ENCODE results near the gene PZP.
"Not testable (repeated sequence)": the region's sequence is repeated elsewhere in the genome, so short reads cannot be mapped to it uniquely, and the experiment has no call there.

DNA sequence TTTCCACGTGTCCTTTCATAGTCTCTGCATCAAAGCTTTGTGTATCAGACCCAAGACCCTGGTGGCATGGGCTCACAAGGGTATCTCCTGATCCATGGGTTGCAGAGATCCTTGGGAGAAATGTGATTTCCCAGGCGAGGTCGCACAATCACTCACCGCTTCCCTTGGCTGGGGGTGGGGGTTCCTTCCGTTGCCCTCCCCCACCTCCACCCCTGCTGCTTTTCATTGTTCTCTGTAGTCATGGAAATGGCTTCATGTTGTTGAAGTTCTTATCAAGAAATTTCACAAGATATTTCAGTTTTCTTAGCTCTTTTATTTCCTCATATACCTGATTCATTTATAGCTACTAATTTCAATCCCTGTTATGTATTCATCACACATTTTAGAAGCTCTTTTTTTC is 40.9 kb downstream of the PZP start:
- TF ChIP-seq POLR2A (IDR thresholded peaks at IDR 0.05): not testable (repeated sequence)
- TF ChIP-seq, protein P1, sequence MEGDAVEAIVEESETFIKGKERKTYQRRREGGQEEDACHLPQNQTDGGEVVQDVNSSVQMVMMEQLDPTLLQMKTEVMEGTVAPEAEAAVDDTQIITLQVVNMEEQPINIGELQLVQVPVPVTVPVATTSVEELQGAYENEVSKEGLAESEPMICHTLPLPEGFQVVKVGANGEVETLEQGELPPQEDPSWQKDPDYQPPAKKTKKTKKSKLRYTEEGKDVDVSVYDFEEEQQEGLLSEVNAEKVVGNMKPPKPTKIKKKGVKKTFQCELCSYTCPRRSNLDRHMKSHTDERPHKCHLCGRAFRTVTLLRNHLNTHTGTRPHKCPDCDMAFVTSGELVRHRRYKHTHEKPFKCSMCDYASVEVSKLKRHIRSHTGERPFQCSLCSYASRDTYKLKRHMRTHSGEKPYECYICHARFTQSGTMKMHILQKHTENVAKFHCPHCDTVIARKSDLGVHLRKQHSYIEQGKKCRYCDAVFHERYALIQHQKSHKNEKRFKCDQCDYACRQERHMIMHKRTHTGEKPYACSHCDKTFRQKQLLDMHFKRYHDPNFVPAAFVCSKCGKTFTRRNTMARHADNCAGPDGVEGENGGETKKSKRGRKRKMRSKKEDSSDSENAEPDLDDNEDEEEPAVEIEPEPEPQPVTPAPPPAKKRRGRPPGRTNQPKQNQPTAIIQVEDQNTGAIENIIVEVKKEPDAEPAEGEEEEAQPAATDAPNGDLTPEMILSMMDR (IDR thresholded peaks at IDR 0.05 in 4 of 5, conservative IDR thresholded peaks at IDR 0.05 in 1 of 5): not testable (repeated sequence)

Data from gastrocnemius medialis (tissue), 4 donors.